NCI-H1694 treated with DMSO at 0.1 percent for 48 hours (cell line): ENCODE data around the gene INSRR.

Experiments used
- DNase-seq: peaks from one replicate; lab custom pipeline; 2025; lab: John Stamatoyannopoulos, UW

INSRR gene

DNA sequence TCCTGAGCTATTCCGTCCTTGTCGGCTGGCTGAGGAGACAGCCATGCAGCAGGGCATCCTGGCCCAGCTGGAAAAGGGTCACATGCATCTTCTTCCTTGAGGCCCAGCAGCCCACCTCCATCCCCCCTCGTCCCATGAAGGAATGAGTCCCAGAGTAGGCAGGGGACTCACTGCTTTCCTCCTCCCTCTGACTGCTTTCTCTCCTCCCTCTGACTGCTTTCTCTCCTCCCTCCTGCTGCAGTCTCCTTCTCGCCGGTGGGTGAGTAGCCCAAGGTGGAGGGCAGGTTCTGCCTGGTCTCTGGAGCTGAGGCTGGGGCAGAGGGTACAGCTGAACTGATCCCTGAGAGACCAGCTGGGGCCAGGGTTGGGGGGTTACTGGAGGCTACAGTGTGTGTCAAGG lies 15.2 kb upstream of the INSRR start:
- no peak for DNase-seq

- no peak for DNase-seq
Measured at GRCh38 chr1:156873659-156874058, 14.7 kb upstream of the INSRR start.

DNA sequence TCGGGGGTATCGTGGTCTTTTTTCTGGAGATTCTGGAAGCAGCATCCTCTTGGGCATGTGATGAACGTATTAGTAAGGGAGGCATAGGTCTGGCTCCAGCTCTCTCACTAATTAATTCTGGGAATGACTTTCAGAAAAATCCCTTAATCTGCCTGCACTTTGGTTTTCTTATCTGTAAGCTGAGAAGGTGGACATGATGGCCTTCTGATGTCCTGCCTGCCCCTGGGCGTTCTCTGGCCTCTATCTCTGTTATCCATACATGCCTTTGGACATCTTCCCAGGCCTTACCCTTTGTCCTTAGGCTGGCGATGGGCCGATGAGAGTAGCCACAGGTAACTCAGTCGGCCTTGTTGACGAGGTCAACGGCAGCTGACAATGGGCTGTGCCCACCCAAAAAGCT lies 10.5 kb upstream of the INSRR start:
- no peak for DNase-seq

DNA sequence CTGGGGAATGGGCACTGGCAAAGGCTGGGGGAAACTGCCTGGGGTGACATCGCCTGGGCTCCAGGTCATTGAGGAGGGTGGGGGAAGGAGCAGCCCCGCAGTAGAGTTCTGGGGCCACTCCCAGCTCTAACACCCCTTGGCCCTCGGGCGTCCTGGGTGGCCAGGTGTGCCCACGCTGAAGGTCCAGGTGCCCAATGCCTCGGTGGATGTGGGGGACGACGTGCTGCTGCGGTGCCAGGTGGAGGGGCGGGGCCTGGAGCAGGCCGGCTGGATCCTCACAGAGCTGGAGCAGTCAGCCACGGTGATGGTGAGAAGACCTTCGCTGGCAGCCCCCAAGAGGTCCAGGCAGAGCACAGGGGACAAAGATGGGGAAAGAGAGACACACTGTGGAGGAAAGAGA lies 9.4 kb upstream of the INSRR start:
- DNase-seq: peak; percentile 57

DNA sequence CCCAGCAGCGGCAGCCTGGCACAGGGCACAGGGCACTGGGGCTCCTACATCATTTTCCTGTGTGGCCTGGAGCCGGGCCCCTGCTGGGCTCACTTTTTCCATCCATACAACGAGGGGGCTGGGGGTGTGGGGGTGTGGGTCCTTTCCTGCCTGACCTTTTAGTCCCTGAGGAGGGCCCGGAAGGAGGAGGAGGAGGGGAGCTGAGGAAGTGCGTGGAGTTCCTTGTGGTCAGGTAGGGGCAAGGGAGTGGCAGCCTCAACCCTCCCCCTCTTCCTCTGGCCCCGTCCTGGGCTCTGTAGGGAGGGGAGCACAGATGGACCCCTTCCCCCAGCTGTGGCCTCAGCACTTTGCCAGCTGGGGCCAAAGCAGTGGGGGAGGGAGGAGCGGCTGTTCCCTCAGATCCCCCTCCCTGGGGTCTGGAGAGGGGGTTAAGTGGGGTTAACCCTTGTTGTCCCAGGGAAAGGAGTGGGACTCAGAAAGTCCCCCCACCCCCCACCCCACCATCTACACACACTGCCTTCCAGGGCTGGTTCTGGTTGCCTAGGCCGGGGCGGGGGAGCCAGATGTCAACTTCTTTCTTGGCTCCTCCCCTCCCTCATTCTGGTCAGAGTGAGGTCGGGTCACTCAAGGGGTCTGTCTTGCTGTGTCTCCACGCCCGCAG lies 7.5 kb upstream of the INSRR start:
- no peak for DNase-seq

GRCh38 chr1:156865865-156866248 lies 6.9 kb upstream of the INSRR start:
- no peak for DNase-seq

DNA sequence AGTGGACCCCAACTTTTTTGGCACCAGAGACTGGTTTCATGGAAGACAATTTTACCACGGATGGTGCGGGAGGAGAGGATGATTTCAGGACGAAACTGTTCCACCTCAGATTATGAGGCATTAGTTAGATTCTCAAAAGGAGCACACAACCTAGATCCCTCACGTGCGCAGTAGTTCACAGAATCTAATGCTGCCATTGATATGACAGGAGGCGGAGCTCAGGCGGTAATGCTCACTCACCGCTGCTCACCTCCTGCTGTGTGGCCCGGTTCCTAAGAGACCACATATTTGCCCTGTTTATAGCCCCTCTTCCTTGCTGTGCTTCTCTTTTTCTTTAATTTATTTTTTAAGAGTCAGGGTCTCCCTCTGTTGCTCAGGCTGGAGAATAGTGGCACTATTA lies 6.3 kb upstream of the INSRR start:
- DNase-seq: no peak

DNA sequence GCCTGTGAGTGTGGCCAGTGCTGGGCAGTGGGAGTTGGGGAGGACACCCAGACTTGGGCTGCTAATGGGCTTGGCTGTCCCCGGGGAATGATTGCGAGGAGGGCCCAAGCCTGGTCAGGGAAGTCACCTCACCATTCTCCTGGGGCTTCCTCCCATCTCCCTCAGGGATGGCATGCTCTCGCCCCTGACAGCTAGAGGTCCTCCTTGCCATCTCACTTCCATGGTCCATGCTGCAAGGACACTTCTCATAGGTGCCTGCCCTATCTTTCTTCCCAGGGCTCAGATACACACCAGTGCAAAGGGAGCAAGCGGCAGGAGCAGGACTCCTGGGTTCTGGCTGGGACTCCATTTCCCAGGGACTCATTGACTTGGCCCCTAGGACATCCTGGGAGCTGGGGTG lies 5.9 kb upstream of the INSRR start:
- no peak for DNase-seq

- DNase-seq: no peak
Measured at GRCh38 chr1:156863631-156864030, 4.7 kb upstream of the INSRR start.

DNA sequence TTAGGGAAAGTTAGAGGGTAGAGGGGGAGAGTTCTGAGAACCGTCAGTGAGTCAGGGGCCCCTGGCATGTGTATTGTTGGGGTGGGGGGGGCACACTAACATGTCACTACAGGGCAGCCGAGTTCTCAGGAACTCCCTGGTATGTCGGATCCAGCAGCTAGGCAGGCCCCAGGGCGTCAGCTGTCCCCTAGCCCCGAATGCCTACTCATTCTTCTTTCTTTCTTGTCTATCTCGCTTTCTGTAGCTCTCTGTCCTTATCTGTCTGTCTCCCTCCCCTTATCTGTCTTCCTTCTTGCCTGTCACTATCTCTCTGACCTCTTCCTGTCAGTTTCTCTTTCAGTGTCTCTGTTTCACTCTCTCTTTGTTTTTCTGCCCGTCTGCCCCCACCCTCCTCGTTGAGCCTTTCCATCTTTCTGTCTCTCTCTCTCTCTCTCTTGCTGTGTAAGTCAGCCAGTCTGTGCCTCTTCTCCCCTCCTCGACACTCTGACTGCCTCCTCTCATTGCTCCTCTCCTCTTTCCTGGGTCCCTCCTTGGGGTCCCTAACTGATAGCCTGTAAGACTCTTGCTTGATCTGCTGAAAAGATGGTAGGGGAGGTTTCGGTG lies 4.2 kb upstream of the INSRR start:
- DNase-seq: no peak

GRCh38 chr1:156862584-156862983 lies 3.7 kb upstream of the INSRR start:
- DNase-seq: no peak

DNA sequence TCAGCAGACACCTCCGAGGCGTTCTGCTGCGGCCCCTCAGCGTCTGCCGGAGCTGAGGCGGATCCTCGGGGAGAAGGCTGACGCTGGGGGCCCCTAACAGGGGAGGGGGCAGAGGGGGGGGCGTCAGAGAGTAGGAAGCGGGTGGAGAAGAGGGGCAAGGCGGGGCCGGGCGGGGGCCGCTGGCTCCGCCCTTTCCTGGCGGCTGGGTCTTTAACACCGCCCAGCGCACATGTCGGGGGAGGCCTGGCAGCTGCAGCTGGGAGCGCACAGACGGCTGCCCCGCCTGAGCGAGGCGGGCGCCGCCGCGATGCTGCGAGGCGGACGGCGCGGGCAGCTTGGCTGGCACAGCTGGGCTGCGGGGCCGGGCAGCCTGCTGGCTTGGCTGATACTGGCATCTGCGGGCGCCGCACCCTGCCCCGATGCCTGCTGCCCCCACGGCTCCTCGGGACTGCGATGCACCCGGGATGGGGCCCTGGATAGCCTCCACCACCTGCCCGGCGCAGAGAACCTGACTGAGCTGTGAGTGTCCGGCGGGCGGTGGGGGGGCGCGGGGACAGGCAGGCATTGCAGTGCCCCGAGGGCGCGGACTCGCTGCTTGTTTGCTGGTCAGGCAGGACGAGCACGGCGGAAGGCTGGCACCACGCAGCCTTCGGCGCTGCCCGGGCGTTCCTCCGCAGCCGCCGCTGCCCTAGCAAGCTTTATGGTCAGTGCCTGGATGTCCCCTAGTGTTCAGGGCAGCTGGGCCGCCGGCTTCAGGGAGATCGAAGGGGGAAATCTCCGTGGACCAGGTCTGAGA lies 1.9 kb upstream of the INSRR start, which contains the start of gene NTRK1:
NTRK1 (plus strand) TSS at position 238 of the 796 bp plus-strand sequence; CDS start at position 308, 70 bp downstream.
- peak; percentile 92 for DNase-seq

GRCh38 chr1:156860113-156860627 lies 1.3 kb upstream of the INSRR start:
- peak; percentile 67 for DNase-seq

- DNase-seq: no peak
Measured at GRCh38 chr1:156859523-156860112, 701 bp upstream of the INSRR start.

- peak; percentile 50 for DNase-seq
Measured at GRCh38 chr1:156858555-156858956, 361 bp downstream of the INSRR start.

GRCh38 chr1:156857532-156857931 lies 1.4 kb downstream of the INSRR start:
- DNase-seq: no peak

DNA sequence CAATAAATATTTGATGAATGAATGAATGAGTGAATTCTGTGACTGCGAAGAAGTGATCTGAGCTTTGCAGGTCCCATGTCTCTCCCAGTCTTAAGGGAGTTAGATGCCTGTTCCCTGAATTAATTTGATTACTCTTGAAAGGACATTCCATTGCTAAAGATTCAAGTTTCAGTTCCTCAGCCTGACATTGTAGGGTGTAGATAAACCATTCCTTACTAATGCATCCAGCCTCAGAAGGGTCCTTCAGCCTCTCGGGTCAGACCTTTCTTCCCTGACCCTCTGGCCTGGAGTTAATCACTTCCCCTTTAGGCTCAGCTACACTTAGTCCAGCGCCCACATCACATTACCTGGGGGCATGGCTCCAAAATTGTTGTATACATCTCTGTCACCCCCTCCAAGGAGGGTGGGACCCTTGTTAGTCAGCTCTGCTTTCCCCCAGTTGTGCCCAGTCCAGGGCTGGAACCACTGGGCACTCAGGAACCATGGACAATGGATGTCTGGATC lies 2.6 kb downstream of the INSRR start:
- DNase-seq: no peak

- DNase-seq: no peak
Measured at GRCh38 chr1:156854634-156855033, 4.3 kb downstream of the INSRR start.

DNA sequence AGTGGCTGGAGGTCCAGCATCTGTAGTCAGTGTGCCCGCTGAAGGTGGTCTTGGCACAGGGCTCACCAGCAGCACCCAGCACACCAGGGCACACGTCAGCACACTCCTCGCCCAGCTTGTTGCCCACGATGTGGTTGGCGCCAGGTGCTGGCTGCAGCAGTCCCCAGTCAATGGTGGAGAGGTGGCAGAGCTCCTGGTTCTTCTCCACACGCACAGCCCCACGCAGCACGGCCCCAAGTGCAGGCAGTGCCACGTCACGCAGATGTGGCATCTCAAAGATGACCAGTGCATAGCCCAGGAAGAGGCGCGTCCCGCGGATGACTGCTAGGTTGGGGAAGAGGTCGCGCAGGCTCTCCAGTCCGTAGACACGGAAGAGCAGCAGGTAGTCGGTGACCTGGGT lies 5.2 kb downstream of the INSRR start:
- no peak for DNase-seq

DNA sequence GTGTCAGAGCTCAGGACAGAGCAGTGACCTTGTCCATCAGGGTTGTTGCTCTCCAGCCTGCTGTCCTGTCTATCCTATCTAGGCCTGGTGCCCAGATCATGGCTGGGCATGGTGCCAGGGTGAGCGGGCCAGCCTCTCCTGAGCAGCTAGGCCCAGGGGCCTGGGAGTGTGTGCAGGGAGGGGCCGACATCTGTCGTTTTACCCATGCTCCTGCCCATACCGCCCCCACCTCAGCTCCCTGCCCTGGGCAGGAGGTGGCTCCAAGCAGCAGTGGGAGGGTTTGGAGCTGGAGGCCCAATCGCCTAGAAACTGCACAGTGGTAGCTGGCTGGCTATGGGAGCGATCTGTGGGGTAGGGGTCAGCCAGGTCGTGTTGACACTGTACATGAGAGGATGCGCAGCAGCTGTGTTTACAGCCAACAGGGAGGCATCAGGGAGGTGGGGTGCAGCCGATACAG lies 6.5 kb downstream of the INSRR start:
- DNase-seq: peak; percentile 99

GRCh38 chr1:156851779-156852417 lies 7.0 kb downstream of the INSRR start:
- DNase-seq: peak; percentile 99

DNA sequence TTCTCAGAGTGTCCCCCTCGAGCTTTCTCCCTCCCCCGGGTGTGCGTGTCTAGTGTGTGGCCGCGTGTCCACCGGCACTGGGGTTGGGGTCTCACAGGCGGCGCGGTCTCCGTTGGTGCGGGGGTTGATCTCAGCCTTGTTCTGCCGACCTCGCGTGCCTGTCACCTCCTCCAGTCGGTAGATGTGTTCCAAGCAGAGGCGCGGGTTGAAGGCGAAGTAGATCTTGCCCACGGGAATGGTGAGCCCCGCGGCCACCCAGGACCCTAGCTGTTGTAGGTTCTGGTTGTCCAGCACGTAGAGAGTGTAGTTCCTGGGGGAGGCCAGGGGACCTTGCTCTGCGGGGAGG lies 9.8 kb downstream of the INSRR start:
- DNase-seq: no peak
